ENCODE results near the gene GRM8.

DNA sequence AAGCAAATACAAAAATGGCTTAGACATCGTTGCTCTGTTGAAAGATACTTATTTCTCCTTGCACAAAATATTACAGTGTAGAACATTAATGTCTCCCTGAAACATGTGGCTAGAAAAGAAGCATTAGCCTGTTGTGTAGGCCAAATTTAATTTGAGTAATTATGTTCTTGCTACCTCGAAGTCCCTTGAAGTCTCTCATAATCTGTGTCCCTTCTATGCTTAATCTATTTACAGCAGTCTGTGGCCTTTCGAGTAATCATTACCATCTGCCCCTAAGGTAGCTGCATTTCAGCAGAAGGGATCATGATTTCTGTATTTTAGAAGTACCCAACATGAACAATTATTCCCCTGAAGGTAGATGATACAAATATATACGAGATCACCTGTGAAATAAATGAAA is 615.2 kb downstream of the GRM8 start:
- TF ChIP-seq, protein P1, sequence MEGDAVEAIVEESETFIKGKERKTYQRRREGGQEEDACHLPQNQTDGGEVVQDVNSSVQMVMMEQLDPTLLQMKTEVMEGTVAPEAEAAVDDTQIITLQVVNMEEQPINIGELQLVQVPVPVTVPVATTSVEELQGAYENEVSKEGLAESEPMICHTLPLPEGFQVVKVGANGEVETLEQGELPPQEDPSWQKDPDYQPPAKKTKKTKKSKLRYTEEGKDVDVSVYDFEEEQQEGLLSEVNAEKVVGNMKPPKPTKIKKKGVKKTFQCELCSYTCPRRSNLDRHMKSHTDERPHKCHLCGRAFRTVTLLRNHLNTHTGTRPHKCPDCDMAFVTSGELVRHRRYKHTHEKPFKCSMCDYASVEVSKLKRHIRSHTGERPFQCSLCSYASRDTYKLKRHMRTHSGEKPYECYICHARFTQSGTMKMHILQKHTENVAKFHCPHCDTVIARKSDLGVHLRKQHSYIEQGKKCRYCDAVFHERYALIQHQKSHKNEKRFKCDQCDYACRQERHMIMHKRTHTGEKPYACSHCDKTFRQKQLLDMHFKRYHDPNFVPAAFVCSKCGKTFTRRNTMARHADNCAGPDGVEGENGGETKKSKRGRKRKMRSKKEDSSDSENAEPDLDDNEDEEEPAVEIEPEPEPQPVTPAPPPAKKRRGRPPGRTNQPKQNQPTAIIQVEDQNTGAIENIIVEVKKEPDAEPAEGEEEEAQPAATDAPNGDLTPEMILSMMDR (IDR thresholded peaks at IDR 0.05; ENCODE audit: insufficient read depth, low read depth, low read length), result no peak
- no peak for TF ChIP-seq EZH2 (IDR thresholded peaks at IDR 0.05; ENCODE audit: insufficient read depth, low read length)

All from astrocyte (in vitro differentiated cells and primary cell).